ENCODE data around the gene RNF148. TPM values are rescaled to one million over a fixed set of nuclear protein-coding genes. Genes with fewer than 3 reads are reported as not detected.
"Not testable (repeated sequence)": the region's sequence is repeated elsewhere in the genome, so short reads cannot be mapped to it uniquely, and the experiment has no call there.

The RNF148 gene
- total RNA-seq, 2 donors from 2014 or later: 4.9 to 8.6 TPM

- peaks cover 18% of the 10 kb centered on the region for H3K4me1 ChIP-seq
- intact Hi-C loops (cut with DNase I): no loop called here
- TF ChIP-seq POLR2A (IDR thresholded peaks at IDR 0.05) (no peak), CTCF (IDR thresholded peaks at IDR 0.05) (no peak)
- H3K27ac ChIP-seq: no peak overlapping the region
- WGBS, 2 donors: 68 to 73% methylated on average over 6 of the region's 6 CpGs
- H3K36me3 ChIP-seq (replicated peaks in 1 of 2; ENCODE audit: insufficient read depth in 1 of 2, low read depth in 2 of 2): no peaks in the 10 kb centered on the region
- DNase-seq: no peak
- no peak overlapping the region for H3K4me3 ChIP-seq
- H3K9me3 ChIP-seq: no peaks in the 10 kb centered on the region
- H3K27me3 ChIP-seq: no peaks in the 10 kb centered on the region
- ATAC-seq: no peak
Measured at GRCh38 chr7:122688400-122688998, 14.2 kb downstream of the RNF148 start.

GRCh38 chr7:122686360-122686878 is 16.3 kb downstream of the RNF148 start:
- intact Hi-C loops (cut with DNase I): no loop called here
- ATAC-seq: no peak
- H3K4me1 ChIP-seq: peaks cover 13% of the 10 kb centered on the region
- no peak overlapping the region for H3K4me3 ChIP-seq
- H3K27me3 ChIP-seq: no peaks in the 10 kb centered on the region
- no peaks in the 10 kb centered on the region for H3K9me3 ChIP-seq
- H3K27ac ChIP-seq: no peak overlapping the region
- TF ChIP-seq CTCF (IDR thresholded peaks at IDR 0.05) (no peak), POLR2A (IDR thresholded peaks at IDR 0.05) (no peak)
- no peak for DNase-seq
- 81 to 92% methylated on average over 10 of the region's 10 CpGs for WGBS, 2 donors
- H3K36me3 ChIP-seq (replicated peaks in 1 of 2; ENCODE audit: insufficient read depth in 1 of 2, low read depth in 2 of 2): no peaks in the 10 kb centered on the region

GRCh38 chr7:122684504-122684903 is 18.2 kb downstream of the RNF148 start:
- no peak for DNase-seq

GRCh38 chr7:122682815-122683550 is 19.7 kb downstream of the RNF148 start:
- Histone ChIP-seq H3K4me3 (no peak overlapping the region), H3K36me3 (replicated peaks in 1 of 2; ENCODE audit: insufficient read depth in 1 of 2, low read depth in 2 of 2) (no peaks in the 10 kb centered on the region), H3K27ac (no peak overlapping the region), H3K4me1 (peaks cover 26% of the 10 kb centered on the region), H3K27me3 (no peaks in the 10 kb centered on the region), H3K9me3 (no peaks in the 10 kb centered on the region)
- 77 to 80% methylated on average over 8 of the region's 8 CpGs for WGBS, 2 donors
- TF ChIP-seq CTCF (IDR thresholded peaks at IDR 0.05): no peak
- no peak for TF ChIP-seq POLR2A (IDR thresholded peaks at IDR 0.05)
- intact Hi-C loops (cut with DNase I): no loop called here
- ATAC-seq: no peak
- no peak for DNase-seq

More at GRCh38 chr7:122684504-122684903, 18.2 kb downstream of the RNF148 start:
- H3K27me3 ChIP-seq: no peaks in the 10 kb centered on the region
- no peak overlapping the region for H3K4me3 ChIP-seq
- intact Hi-C loops (cut with DNase I): no loop called here
- no peak for TF ChIP-seq POLR2A (IDR thresholded peaks at IDR 0.05)
- no peak for TF ChIP-seq CTCF (IDR thresholded peaks at IDR 0.05)
- no peaks in the 10 kb centered on the region for H3K9me3 ChIP-seq
- H3K27ac ChIP-seq: peak overlapping the region in 1 of 4 donors; percentile 35
- peaks cover 18% of the 10 kb centered on the region for H3K4me1 ChIP-seq
- H3K36me3 ChIP-seq (replicated peaks in 1 of 2; ENCODE audit: insufficient read depth in 1 of 2, low read depth in 2 of 2): no peaks in the 10 kb centered on the region
- WGBS, 2 donors: 35 to 40% methylated on average over 2 of the region's 2 CpGs
- no peak for ATAC-seq

GRCh38 chr7:122681186-122681585 is 21.5 kb downstream of the RNF148 start:
- H3K4me1 ChIP-seq: peaks cover 31% of the 10 kb centered on the region
- H3K36me3 ChIP-seq (replicated peaks in 1 of 2; ENCODE audit: insufficient read depth in 1 of 2, low read depth in 2 of 2); H3K27me3 ChIP-seq; ATAC-seq; H3K4me3 ChIP-seq; intact Hi-C loops (cut with DNase I); H3K9me3 ChIP-seq; H3K27ac ChIP-seq; DNase-seq: not testable (repeated sequence)
- 97% methylated on average over 16 of the region's 16 CpGs for WGBS, 2 donors
